Stimulated activated CD8-positive, alpha-beta memory T cell treated with anti-CD3 and anti-CD28 coated beads, Interleukin-15, amount 100 ng/mL, for 24 hours (primary cell): ENCODE results near the gene DOC2B.
"Not testable (repeated sequence)": the region's sequence is repeated elsewhere in the genome, so short reads cannot be mapped to it uniquely, and the experiment has no call there.

Source experiments
- DNase-seq: peaks from one replicate; pipeline ENCODE4 v3.0.0-alpha.2; 2020; ENCODE audit warnings: low read depth

DOC2B gene

GRCh38 chr17:181245-182049 lies at the start of gene DOC2B:
Gene DOC2B (minus strand): TSS chr17:181650. CDS start chr17:181479, 171 bp downstream.
- DNase-seq, result no peak

DNA sequence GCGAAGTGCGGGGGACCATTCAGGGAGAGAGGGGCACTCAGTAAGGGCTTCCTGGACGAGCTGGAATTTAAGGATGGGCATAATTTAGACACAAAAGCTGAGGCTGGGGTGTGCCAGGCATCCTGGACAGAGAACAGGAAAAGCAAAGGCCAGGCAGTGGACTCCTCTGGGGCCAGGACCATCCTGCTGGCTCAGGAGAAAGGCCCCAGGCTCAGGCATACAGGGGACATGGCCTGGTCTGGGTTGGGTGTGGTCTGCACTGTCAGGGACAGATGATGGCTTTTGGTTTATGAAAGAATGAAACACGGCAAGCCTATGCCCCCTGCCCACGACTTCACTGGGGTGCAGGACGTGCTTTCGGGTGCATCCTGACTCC lies 48.9 kb upstream of the DOC2B start:
- DNase-seq, result no peak

GRCh38 chr17:229709-230394 lies 48.4 kb upstream of the DOC2B start:
- DNase-seq, result no peak

DNA sequence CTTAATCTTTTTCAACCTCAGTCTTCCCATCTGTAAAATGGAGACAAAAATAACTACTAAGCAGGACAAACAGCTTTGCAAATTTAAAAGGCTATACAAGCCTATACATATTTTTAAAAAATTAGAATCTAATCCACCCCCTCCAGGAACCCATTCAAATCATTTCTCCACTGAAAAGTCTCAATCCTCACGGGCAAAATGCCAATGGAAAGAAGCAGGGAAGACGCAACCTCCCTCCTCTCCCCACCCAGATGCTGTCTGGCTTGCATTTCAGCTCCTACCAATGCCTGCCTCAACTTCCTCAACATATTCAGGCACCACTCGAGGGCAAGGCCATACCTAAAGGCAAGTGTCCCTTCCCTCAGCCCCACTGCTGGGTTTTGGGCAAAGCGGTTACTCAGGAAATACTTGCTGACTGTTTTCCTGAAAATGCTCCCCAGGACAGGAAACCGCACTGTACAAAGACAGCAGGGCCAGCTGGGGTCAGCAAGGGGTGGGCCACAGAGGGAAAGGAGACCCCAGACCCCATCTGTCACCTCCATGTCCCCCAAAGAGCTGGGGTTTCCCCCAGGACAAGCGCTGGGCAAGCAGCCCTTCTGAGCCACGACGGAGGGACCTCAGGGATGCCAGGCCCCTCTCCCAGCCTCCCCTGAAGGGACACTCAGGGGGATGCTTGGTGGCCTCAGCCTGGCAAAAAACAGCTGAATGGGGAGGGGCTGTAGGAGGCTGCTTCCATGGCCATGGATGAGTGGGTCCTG lies 47.7 kb upstream of the DOC2B start:
- DNase-seq, result no peak

DNA sequence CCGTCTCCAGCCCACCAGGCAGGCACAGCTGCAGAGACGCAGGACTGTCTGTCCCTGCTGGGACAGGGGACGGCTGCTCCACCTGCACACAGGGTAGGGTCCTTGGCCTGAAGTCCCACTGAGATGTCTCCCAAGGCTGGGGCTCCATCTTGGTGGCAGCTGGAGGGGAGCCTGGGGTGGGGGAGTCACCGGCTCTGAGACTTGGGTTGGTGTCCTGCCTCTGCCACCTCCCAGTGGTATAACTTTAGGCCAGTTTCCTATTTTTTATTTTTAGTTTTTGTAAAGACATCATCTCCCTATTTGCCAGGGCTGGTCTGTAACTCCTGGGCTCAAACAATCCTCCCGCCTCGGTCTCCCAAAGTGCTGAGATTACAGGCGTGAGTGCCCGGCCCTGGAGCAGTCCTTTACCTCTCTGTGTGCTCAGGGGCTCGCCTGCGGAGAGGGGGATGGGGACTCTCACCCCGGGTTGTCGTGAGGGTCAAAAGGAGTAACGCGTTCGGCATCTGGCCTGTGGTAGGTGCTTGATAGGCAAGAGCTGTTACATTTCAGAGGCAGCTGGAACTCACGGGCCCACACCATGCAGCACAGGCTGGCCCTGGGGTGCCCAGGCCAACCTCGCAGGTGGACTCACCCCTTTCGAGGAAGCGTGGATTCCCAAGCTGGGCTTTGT lies 46.6 kb upstream of the DOC2B start:
- DNase-seq, result no peak

- DNase-seq, result no peak
Measured at GRCh38 chr17:227078-227945, 45.9 kb upstream of the DOC2B start.

GRCh38 chr17:226108-227077 lies 44.9 kb upstream of the DOC2B start:
- DNase-seq, result no peak

- DNase-seq, result no peak
Measured at GRCh38 chr17:225551-225950, 44.1 kb upstream of the DOC2B start.

GRCh38 chr17:224576-224975 lies 43.1 kb upstream of the DOC2B start:
- not testable (repeated sequence) for DNase-seq

GRCh38 chr17:223723-224471 lies 42.4 kb upstream of the DOC2B start:
- no peak for DNase-seq

DNA sequence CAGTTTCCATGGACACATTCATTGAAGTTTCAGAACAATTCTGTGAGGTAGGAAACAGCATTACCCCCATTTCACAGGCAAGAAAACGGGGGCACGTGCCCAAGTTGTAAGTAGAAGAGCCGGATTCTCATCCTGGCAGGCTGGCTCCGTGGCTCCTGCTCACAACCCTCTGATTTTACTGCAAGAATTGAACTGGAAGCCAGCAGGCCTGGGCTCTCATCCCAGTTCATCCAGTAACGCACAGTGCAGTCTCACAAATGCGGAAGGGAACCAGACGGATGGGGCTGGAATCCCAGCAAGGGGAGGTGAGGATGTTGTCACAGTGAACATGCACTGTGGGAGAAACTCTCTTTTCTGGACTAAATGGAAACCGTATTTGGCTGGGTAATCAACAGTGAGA lies 40.7 kb upstream of the DOC2B start:
- DNase-seq, result no peak

DNA sequence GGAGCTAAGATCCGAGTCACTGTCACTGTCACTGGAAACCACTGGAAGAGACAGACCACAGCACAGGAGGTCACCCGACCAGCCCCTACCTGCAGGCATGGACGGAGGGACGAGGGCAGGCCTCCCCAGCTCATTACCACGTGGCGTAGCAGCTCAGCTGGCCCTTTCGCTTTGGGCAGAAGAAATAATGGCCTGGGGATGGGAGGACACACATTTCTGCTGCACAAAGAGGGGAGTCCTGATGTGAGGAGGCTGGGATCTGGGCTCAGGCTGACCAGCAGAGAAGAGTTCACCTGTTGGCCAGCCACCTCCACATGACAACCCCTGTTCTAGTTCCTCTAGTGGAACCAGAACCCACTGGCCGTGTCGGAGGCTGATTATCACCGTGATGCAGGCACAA lies 38.2 kb upstream of the DOC2B start:
- DNase-seq, result no peak

DNA sequence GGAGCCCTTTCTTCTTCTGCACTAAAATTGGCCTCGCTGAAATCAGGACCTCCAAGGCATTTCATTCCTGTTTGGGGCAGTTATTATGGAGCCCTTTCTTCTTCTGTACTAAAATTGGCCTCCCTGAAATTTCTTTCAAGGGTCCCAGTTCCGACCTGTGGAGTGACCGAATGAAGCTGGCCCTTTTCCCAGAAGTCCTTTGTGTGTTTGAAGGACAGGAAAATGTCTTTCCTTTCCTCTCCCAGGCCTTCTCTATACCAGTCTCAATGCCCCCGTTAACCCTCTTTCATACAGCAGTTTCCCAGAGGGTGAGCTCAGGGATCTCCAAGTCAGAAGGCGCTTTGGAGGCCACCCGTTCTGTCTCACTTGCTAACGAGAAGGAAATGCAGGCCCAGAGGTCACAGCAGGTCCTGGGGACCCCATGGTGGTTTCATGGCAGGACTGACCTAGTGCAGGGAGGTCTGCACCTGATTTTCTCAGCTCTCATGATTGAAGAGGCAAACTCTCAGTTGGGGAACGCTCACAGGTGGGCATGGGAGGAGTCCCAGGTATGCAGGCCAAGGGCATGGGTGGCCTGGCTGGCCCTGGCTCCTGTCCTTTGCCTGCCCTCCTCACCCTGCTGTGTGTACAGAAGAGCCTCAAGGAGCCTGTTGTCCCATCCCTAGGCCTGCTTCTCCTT lies 37.1 kb upstream of the DOC2B start:
- no peak for DNase-seq

- DNase-seq, result no peak
Measured at GRCh38 chr17:216625-217024, 35.2 kb upstream of the DOC2B start.

DNA sequence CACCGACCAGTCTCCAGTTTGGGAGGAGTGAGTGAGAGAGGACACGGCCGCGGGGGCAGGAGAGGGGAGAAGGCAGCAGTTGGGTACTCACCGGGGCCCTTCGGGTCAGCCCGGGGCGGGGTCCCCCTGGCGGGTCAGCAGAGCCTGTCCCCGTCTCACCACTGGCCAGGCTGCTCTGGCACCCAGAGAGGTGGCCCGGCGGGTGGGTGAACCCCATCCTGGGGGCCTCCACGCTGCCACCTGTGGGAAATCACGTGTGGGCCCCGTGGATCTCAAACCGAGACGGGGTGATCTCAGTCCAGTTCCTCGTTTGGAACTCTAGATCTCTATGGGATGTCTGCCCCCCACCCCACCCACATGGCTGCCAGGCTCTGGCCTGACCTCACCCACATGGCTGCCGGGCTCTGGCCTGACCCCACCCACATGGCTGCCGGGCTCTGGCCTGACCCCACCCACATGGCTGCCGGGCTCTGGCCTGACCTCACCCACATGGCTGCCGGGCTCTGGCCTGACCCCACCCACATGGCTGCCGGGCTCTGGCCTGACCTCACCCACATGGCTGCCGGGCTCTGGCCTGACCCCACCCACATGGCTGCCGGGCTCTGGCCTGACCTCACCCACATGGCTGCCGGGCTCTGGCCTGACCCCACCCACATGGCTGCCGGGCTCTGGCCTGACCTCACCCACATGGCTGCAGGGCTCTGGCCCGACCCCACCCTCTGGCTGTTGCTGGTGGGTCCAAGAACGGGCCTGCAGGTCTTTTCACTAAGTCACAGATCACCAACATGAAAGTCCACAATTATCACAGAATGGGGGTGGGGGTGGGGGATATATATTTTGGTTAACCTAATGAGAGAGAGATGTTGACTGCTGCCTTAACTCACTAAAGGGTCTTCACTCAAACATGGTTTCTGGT lies 34.4 kb upstream of the DOC2B start:
- DNase-seq, result not testable (repeated sequence)

- no peak for DNase-seq
Measured at GRCh38 chr17:214881-215331, 33.5 kb upstream of the DOC2B start.

DNA sequence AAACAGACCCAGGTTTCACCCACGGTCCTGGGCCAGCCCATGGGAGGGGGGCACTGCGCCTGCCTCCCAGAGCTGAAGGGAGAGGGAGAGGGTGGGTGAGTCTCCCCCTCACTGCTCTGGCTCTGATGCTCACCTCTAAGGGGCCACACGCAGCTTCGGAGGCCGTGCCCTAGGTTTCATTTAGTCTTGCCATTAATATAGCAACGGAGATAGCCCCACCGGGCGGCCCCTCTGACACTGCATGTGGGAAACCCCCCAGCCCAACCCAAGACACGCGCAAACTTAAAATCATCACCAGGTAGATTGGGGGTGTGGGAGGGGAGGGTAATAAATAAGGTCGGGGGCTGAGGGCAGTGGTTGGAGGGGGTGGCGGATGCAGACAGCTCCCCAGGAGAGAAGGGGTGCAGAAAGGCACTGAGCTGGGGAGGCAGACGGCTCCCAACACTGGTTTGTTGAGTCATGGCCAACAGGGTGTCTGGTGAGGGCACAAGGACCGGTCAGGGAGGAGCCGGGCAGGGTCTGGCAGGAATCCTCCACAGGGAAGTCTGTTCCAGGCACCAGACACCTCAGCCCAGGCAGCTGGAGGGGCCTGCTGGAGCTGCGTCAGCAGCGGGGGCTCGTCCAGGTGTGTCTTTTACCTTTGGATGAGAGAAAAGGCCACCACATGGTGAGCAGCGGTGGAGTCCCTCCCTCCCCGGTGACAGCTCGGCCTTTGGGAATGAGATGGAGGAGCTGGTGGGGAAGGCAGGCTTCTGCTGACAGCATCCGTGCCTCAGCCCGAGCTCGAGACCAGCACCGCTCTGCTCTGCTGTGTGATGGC lies 32.0 kb upstream of the DOC2B start:
- DNase-seq, result no peak
